AG09319 (cell line): Measurements from ENCODE around the gene DHH.
A peak's percentile ranks its signal among the peaks of the same experiment; 100 is the strongest.

Experiments used
- DNase-seq: peaks from one replicate; pipeline ENCODE4 v3.0.0-alpha.2; 2010; ENCODE audit warnings: low read depth; ENCODE audit errors: extremely low read depth
- TF ChIP-seq, protein P1 (sequence below): IDR thresholded peaks from 2 replicates; pipeline ENCODE4 v1.5.1; 2011; ENCODE audit warnings: low read depth, mild to moderate bottlenecking, inconsistent platforms, low read length, moderate library complexity

Gene DHH

DNA sequence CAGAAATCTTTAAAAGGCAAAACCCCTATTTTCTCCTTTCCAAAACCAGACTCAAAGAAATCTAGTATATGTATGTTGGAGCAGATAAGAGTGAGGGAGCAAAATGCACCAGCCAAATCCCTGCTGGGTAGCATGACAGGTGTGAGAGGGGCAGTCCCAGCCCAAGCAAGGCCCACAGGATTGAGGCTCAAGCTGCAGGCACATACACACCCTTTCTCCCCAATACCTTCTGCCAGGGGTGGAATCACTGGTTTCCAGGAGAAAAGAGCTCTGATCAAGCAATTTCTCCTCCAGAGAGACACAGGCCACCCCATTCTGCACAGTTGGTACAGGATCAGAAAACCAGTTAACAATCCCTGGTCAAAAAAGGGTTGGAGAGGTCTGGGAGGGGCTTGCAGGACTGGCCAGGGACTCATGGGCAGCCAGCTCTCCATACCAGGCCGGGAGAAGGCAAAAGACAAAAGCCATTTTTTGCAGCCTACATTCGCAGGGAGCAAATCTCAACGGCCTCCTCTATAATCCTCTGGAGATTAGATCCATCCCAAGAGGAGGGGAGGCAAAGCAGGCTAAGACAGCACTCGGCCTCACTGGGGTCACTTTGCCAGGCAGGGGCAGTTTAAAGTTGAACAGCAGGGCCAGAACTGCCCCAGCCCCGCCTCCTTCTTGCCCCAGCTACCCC is 36.1 kb downstream of the DHH start:
- TF ChIP-seq, protein P1, sequence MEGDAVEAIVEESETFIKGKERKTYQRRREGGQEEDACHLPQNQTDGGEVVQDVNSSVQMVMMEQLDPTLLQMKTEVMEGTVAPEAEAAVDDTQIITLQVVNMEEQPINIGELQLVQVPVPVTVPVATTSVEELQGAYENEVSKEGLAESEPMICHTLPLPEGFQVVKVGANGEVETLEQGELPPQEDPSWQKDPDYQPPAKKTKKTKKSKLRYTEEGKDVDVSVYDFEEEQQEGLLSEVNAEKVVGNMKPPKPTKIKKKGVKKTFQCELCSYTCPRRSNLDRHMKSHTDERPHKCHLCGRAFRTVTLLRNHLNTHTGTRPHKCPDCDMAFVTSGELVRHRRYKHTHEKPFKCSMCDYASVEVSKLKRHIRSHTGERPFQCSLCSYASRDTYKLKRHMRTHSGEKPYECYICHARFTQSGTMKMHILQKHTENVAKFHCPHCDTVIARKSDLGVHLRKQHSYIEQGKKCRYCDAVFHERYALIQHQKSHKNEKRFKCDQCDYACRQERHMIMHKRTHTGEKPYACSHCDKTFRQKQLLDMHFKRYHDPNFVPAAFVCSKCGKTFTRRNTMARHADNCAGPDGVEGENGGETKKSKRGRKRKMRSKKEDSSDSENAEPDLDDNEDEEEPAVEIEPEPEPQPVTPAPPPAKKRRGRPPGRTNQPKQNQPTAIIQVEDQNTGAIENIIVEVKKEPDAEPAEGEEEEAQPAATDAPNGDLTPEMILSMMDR: no peak
- DNase-seq: no peak

DNA sequence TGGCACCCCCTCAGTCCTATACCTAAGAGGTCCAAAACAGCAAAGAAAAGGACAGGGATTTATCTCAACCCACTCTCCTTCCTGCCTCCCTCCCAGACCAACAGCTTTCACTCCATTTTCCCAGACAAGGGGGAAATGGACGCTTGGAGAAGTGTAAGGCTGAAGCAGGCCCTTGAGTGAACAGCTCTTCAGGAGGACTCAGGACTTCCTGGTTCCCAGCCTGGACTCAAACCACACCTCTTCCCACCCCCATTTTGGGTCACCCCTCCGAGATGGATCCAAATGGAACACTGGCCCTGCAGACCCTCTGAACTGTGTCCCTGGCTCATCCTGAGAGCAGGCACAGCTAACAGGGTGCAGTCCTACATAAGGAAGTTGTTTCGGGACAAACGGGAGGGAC is 36.7 kb downstream of the DHH start:
- no peak for DNase-seq

DNA sequence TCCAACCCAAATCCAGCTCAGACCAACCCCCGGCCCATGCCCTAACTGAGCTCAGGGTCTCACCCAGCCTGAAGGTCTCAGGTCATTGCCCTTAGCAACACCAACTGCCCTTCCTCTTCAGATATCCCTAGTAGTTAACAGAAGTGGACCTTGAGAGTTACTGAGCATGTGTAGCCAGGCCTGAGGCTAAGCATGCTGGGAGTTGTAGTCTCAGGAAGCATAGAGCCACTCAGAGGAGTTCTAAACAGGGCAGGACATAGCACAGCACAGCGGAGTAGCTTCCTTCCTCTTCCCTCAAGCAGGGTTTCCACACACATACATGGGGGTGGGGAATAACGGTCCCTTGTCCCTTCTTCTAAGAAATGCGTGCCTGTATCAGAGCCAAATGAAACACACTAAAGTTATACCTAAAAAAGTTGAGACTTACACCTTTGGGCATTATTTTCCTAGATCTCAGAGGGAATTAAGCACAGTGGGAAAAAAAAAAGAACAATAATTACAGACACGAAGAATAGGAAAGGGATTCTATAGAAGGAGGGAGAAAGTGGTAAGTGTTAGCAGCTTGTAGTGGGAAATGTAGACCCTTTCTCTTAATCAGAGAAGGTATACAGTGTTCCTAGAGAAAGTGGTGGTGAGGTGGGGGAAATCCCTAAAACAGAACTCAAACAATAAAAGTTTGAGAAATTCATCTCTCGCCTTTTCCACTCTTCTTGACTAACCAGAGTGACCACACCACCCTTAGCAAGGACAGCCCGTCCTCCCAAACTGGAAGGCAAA is 38.4 kb downstream of the DHH start:
- DNase-seq: peak; percentile 34
- TF ChIP-seq, protein P1: no peak

More for the DNA sequence above, 36.7 kb downstream of the DHH start:
- TF ChIP-seq, protein P1: no peak

DNA sequence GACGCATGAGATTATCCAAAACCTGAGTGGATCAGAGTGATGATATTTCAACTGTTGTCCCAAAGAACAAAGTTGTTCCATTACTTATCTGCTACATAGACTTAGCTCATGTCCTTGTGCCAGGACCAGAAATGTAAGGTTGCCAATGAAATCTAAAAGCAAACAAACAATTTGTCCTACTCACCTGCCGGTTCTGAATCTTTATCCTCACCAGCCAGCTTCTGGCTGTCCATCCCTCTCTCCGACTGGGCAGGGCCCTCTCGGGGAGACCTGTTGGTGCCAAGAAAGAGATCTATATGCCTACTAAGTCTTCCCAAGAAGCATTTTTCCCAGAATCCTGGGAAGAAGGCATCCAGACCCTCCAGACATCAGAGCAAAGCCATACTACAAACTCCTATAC is 39.5 kb downstream of the DHH start:
- DNase-seq: no peak
- TF ChIP-seq, protein P1: no peak

DNA sequence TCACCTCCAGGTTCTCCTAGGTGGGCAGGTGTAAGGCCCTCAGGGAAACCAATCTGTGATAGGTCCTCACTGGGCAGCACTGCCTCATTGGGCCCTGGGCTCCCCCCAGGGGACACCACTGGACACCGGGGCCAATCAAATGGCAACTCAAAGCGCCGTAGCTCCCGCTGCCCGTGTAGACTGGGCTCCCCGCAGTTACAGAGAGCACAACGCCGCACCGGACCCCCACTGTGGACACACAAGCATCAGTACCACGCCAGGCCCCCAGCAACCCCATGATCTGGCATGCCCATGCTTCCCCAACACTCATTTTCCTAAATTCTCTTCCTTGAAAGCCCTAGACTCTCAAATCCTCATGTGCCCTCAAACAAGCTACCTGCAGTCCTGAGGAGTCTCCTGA is 40.1 kb downstream of the DHH start:
- TF ChIP-seq, protein P1: no peak
- DNase-seq: no peak

DNA sequence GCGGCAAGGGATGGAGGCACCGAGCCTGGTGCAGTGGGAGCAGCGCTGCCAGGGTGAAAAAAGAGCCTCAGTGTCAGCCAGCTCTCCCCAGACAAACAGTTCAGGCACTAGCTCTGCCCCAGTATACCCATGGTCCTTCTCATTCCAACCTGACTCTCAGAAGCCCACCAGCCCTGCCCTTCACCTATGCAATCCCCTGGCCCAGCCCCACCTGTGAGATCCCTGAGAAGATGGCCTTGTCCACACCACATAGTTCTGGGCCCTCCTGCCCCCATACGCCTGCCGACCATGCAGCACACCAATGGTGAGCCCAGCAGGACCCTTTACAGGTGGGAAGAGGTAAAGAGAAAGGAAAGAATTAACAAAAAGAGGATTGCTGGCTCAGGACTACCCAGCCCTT is 40.5 kb downstream of the DHH start:
- TF ChIP-seq, protein P1: no peak
- no peak for DNase-seq
